Endothelial cell (in vitro differentiated cells): ENCODE results near the gene RFC2. TPM values are rescaled to one million over a fixed set of nuclear protein-coding genes. Genes with fewer than 3 reads are reported as not detected.

Experiments
- DNase-seq: peaks from one replicate; pipeline ENCODE4 v3.0.0; 2021; ENCODE audit warnings: low spot score
- H3K27ac Mint-ChIP-seq: one replicate; pipeline ENCODE4 v1.8.0; 2021; ENCODE audit warnings: mixed read lengths, inconsistent platforms; ENCODE audit not compliant: unreplicated experiment
- H3K27me3 Mint-ChIP-seq: one replicate; pipeline ENCODE4 v1.8.0; 2021; ENCODE audit warnings: mild to moderate bottlenecking, moderate library complexity, mixed read lengths, inconsistent platforms; ENCODE audit not compliant: unreplicated experiment
- H3K36me3 Mint-ChIP-seq: one replicate; pipeline ENCODE4 v1.8.0; 2021; ENCODE audit warnings: mild to moderate bottlenecking, low read depth, mixed read lengths, inconsistent platforms; ENCODE audit not compliant: unreplicated experiment
- H3K4me1 Mint-ChIP-seq: one replicate; pipeline ENCODE4 v1.8.0; 2021; ENCODE audit warnings: mild to moderate bottlenecking, mixed read lengths, inconsistent platforms; ENCODE audit not compliant: unreplicated experiment
- H3K4me3 Mint-ChIP-seq: one replicate; pipeline ENCODE4 v1.8.0; 2021; ENCODE audit warnings: mild to moderate bottlenecking, mixed read lengths, inconsistent platforms; ENCODE audit not compliant: unreplicated experiment
- H3K9me3 Mint-ChIP-seq: one replicate; pipeline ENCODE4 v1.8.0; 2021; ENCODE audit warnings: mixed read lengths, inconsistent platforms; ENCODE audit not compliant: unreplicated experiment
- CTCF ChIP-seq: fragments of 200-600 bp; sonication (generic); IDR thresholded peaks from one replicate; pipeline ENCODE4 v1.5.0; 2021; ENCODE audit warnings: antibody characterized with exemption; ENCODE audit not compliant: unreplicated experiment
- long read RNA-seq: library from polyadenylated mRNA; unstranded; transcript quantifications from one replicate; pipeline ENCODE4 v2.0.0, GENCODE V29; 2020; ENCODE audit not compliant: unreplicated experiment
- total RNA-seq: library from RNA; stranded (reverse); fragmentation: NEBNext Ultra II Directional; extraction: Animal tissue kit (Norgen Biotek cat#: 25700); gene quantifications from one replicate; pipeline ENCODE4 v1.2.1, GENCODE V29; 2021; ENCODE audit not compliant: unreplicated experiment

The RFC2 gene
- 38.8 TPM for total RNA-seq
- long read RNA-seq, transcript RFC2-201 (11 exons, 1,695 nt) = major isoform, 32 of 43 reads
- long read RNA-seq, partial matches to known transcripts = 2 of 43 reads
- long read RNA-seq, other reads (novel, unspliced or antisense) = 6 of 43 reads

GRCh38 chr7:74254129-74254857, at the start of gene RFC2:
Gene RFC2 (minus strand): TSS chr7:74254399. CDS start chr7:74254383, 16 bp downstream.
- peak within 1 kb of the TSS; percentile 96 for H3K4me3 Mint-ChIP-seq
- peaks cover 14% of the 10 kb centered on the region for H3K36me3 Mint-ChIP-seq
- peak; percentile 99 for DNase-seq
- TF ChIP-seq CTCF = peak; percentile 35
- peak within 1 kb of the TSS; percentile 96 for H3K27ac Mint-ChIP-seq
- H3K4me1 Mint-ChIP-seq = peaks cover 14% of the 10 kb centered on the region
- H3K9me3 Mint-ChIP-seq = no peaks in the 10 kb centered on the region
- H3K27me3 Mint-ChIP-seq = peaks cover 7% of the 10 kb centered on the region

DNA sequence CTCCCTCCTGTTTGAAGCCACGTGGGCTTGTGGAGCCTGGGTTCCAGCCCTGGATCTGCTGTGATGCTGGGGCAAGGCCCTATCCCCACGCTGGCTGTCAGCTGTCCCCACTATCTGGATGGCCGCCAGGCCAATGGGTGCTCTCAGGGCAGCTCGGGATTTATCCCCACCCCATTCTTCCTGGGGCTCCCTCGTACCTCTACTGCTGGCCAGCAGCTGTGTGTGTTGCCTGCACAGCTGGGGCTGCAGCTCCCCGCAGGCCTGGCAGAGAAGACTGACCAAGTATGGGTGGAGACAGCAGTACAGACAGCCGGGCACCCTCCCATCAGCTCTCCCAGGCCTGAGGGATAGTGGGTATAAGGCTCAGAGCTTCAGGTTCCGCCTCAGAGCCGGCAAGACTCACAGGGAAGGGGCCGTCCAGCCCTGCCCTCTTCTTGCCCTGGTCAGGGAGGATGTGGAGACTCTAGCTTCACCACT, 48.6 kb upstream of the RFC2 start:
- no peaks in the 10 kb centered on the region for H3K9me3 Mint-ChIP-seq
- H3K27ac Mint-ChIP-seq = no peak overlapping the region
- DNase-seq = no peak
- no peak overlapping the region for H3K4me3 Mint-ChIP-seq
- H3K27me3 Mint-ChIP-seq = no peaks in the 10 kb centered on the region
- TF ChIP-seq CTCF = no peak
- H3K36me3 Mint-ChIP-seq = peaks cover 2% of the 10 kb centered on the region
- peaks cover 7% of the 10 kb centered on the region for H3K4me1 Mint-ChIP-seq

DNA sequence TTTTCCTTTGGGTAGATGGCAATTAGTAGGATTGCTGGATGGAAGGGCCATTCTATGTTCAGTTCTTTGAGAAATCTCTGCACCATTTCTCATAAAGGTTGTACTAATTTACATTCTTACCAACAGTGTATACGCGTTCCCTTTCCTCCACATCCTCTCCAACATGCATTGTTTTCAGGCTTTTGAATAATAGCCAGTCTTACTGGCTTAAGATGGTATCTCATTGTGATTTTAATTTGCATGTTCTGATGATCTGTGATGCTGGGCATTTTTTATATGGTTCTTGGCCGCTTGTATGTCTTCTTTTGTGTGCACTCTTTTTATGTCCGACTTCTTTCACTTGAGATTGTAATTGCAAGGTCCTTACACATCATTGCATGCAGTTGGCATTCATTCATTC, 46.7 kb upstream of the RFC2 start:
- H3K9me3 Mint-ChIP-seq = no peaks in the 10 kb centered on the region
- no peak overlapping the region for H3K4me3 Mint-ChIP-seq
- no peaks in the 10 kb centered on the region for H3K27me3 Mint-ChIP-seq
- DNase-seq = no peak
- no peak for TF ChIP-seq CTCF
- no peak overlapping the region for H3K27ac Mint-ChIP-seq
- H3K4me1 Mint-ChIP-seq = peaks cover 5% of the 10 kb centered on the region
- H3K36me3 Mint-ChIP-seq = no peaks in the 10 kb centered on the region

GRCh38 chr7:74299401-74299800, 45.2 kb upstream of the RFC2 start:
- Mint-ChIP-seq H3K27me3 (peaks cover 2% of the 10 kb centered on the region), H3K4me1 (peaks cover 16% of the 10 kb centered on the region), H3K4me3 (no peak overlapping the region), H3K9me3 (no peaks in the 10 kb centered on the region), H3K36me3 (peaks cover 7% of the 10 kb centered on the region), H3K27ac (no peak overlapping the region)
- TF ChIP-seq CTCF = no peak
- no peak for DNase-seq
